HG02981 (cell line): ENCODE measurements around the gene EPB41L4A.

Source experiments
- ATAC-seq: cut with Tn5 transposase; IDR thresholded peaks from one replicate; pipeline ENCODE4 v1.9.1; 2021; ENCODE audit warnings: mild to moderate bottlenecking, moderate library complexity; ENCODE audit not compliant: unreplicated experiment

The EPB41L4A gene

DNA sequence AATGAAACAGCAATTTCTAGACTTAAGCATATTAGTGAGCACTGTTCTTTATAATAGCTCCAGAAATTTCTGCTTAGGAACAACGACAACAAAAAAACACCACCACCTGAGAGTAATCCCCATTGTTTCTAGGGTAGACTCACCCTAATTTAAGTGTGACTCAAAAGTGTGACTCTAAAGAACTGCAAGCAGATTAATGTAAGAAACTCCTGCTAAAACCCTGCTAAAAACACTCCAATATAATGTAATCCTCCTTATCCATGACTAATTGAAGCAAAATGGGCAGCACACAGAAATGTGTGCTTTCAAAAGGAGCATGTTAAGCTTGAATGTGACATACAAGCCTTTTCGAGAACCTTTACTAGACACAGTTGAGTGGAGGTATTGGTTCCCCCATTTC is 296.0 kb downstream of the EPB41L4A start:
- ATAC-seq: no peak

DNA sequence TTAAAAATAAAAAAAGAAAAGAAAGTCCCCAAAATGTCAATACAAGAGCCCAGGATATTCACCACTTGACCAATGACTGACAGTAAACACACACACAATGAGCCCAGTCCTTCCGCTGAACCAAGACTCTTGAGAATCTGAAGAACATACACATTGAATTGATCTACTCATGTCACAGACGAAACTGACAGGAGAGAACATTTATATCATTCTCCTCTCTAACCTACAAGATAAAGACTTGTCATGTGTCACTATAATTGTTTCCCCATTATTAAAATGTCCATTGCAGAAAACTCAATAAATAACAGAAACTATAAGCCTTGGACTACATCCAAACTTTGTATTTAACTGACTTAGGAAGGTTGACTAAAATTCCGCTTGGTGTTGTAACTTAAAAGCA is 296.7 kb downstream of the EPB41L4A start:
- no peak for ATAC-seq

DNA sequence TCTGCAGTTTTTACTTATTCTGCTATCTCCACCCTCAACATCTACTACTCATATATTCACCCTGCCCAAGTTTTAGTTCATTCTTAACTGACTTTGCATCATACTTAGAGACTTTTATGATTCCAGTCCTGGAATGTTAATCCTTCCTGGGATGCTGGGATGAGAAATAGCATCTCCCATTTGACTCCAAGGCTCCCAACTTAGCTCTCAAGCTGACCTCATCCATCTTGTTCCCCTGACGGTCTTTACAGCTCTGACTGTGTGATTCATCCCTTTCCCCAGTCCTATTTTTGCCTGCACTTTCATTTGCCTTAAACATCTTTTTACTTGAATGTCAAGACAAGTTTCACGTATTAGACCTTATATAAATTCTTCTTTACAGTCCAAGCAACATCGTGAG is 297.8 kb downstream of the EPB41L4A start:
- no peak for ATAC-seq

DNA sequence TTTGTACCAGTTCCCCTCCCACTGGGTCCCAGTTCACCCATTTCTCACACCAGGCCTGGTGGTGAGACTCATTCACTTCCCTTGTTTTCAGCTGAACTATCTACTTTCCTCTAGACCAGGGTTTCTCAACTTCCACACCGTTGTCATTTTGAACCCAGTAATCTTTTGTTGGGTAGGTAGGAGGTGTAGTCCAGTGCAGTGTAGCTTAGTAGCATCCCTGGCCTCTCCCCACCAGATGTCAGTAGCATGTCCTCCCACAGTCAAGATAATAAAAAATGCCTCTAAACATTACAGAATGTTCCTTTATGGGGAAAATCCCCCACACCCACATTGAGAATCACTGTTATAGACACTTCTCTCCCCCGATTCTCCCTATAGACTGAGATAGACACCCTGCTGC is 299.1 kb downstream of the EPB41L4A start:
- ATAC-seq: no peak

DNA sequence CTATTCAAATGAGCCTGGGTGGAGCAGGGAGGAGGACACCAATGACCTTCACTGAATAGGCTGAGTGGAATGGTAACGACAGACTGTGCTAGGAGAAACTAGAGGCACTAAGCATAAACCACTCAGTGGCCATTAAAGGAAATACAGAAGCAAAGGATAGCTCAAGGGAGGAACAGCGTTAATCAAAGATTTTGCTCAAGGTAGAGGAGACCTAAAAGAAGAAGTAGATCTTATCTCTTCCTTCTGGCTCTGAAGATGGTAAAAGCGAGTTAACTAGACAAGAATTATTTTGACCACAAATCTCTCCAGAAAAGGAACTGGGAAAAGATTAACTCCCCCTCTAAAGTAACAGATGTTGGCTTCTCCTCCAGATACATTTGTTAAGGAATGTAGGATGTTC is 299.6 kb downstream of the EPB41L4A start:
- no peak for ATAC-seq

DNA sequence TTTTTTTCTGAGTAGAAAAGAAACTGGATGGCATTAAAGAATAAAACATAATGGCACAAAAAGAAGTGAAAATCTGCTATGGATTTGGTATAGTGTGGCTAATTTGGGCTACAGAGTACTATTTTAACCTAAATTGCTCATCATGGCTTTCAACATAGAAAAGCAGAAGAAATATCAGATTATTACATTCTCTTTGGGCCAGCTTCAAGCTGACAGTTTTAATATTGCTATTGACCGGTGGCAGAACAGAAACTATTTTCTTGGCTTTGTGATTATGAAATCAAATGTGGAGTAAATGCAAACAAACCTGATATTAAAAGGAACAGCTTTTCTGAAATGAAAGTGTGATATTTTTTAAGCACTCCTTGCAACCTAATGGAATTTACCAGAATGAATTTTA is 301.5 kb downstream of the EPB41L4A start:
- no peak for ATAC-seq

DNA sequence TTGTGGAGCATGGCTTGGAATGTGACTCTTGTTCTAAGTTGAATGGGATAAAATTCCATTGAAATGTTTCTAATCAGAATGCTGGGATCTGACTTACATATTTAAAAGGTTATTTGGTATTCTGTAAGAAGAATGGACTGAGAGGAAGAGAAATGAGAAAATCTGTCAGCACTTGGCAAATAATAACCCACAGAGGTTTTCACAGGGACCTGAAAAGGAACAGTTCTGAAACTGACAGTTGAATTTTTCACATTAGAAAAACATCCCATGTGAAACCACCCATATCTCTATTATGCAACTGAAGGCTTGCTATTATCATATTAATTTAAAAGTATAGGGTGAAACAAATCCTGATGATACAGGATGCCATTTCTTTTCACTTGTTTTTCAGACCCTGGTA is 302.7 kb downstream of the EPB41L4A start:
- peak; percentile 65 for ATAC-seq

DNA sequence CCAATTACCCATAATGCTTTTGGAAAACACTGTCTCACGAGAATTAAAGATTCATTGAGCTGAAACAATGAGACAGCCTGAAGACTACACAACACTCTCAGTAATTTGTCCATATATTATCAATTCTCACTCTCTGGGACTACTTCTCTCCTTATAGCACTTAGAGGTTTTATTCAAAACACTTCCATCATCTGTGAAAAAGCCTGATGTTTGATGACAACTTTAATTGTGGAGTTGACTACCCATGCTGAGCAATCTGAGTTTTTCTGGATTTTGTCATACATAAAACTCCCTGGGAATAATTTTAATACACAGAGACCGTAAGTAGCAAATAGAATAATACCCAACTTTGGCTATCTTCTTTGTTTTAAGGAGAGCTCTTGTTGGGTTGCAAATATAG is 305.5 kb downstream of the EPB41L4A start:
- no peak for ATAC-seq
